Measurements from ENCODE around the gene CACNA1B.
"Not testable (repeated sequence)": the region's sequence is repeated elsewhere in the genome, so short reads cannot be mapped to it uniquely, and the experiment has no call there.

Gene CACNA1B

DNA sequence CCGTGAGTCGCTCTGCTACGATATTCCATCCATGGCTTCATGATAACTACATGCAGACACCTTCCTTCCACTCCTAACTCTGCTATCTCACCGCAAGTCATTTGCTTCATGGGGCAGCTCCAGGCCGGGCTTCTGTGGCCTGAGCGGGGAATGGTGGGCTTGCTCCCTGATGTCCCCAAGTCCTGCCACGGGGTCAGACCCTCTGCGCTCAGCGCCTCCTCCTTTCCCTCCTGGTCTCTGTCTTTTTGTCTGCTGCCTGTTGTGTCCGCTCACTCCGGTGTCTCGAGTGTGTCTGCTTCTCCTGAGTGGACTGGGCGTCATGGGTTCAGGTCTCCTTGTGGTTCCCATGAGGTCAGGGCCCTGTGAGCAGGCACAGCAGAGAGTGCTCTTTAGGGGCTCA is 139.6 kb downstream of the CACNA1B start:
- H3K36me3 ChIP-seq (ENCODE audit: control insufficient read depth in 1 of 2, insufficient read depth in 2 of 2, low read depth in 1 of 2, low read length in 2 of 2): no peaks in the 10 kb centered on the region

GRCh38 chr9:138019514-138019913 is 141.9 kb downstream of the CACNA1B start:
- not testable (repeated sequence) for H3K9ac ChIP-seq (ENCODE audit: low read length); H3K4me2 ChIP-seq (ENCODE audit: low read length, poor library complexity, severe bottlenecking); H2BK120ac ChIP-seq (ENCODE audit: low read depth, low read length); H3K9me3 ChIP-seq (ENCODE audit: control insufficient read depth, low read length); H2BK5ac ChIP-seq (ENCODE audit: low read depth, low read length, poor library complexity, severe bottlenecking); H3K79me1 ChIP-seq (replicated peaks; ENCODE audit: low read length, poor library complexity, severe bottlenecking); H4K8ac ChIP-seq (ENCODE audit: low read length); DNase-seq; H3K27ac ChIP-seq (ENCODE audit: low read length, poor library complexity, severe bottlenecking); H3K18ac ChIP-seq (ENCODE audit: low read depth in 1 of 2, low read length in 2 of 2); H3K23ac ChIP-seq (ENCODE audit: low read length in 2 of 2); H2BK12ac ChIP-seq (ENCODE audit: low read length in 2 of 2); H3K36me3 ChIP-seq (ENCODE audit: control insufficient read depth in 1 of 2, insufficient read depth in 2 of 2, low read depth in 1 of 2, low read length in 2 of 2); H2BK15ac ChIP-seq (ENCODE audit: low read depth, poor library complexity, severe bottlenecking); H2AK5ac ChIP-seq (ENCODE audit: low read length, severe bottlenecking); H3K4ac ChIP-seq (ENCODE audit: low read depth in 1 of 2, low read length in 2 of 2); H3K4me1 ChIP-seq (ENCODE audit: control insufficient read depth, insufficient read depth, low read depth, low read length); H3K4me3 ChIP-seq (ENCODE audit: insufficient read depth in 1 of 2, low read depth in 1 of 2, low read length in 2 of 2)
- Histone ChIP-seq H3K27me3 (ENCODE audit: control insufficient read depth in 1 of 2, insufficient read depth in 1 of 2, low read length in 2 of 2) (peaks cover 21 to 45% of the 10 kb centered on the region in 2 experiments), H4K91ac (ENCODE audit: low read length) (peak overlapping the region; percentile 7), H3K14ac (ENCODE audit: low read length in 2 of 2) (peak overlapping the region in 1 of 2 experiments; percentile 12), H2AFZ (ENCODE audit: low read depth, low read length) (peak overlapping the region; percentile 55)
- WGBS: 91% methylated on average over 10 of the region's 10 CpGs

More for the DNA sequence above, 139.6 kb downstream of the CACNA1B start:
- no peak overlapping the region for H3K9ac ChIP-seq (ENCODE audit: low read length)
- no peak overlapping the region for H2BK120ac ChIP-seq (ENCODE audit: low read depth, low read length)
- 92% methylated on average over 13 of the region's 13 CpGs for WGBS
- no peak for DNase-seq
- no peak overlapping the region for H2AK5ac ChIP-seq (ENCODE audit: low read length, severe bottlenecking)
- H3K27me3 ChIP-seq (ENCODE audit: control insufficient read depth in 1 of 2, insufficient read depth in 1 of 2, low read length in 2 of 2): peaks cover 7 to 32% of the 10 kb centered on the region in 2 experiments
- H3K27ac ChIP-seq (ENCODE audit: low read length, poor library complexity, severe bottlenecking): no peak overlapping the region
- H3K23ac ChIP-seq (ENCODE audit: low read length in 2 of 2): no peak overlapping the region
- H3K4me3 ChIP-seq (ENCODE audit: insufficient read depth in 1 of 2, low read depth in 1 of 2, low read length in 2 of 2): no peak overlapping the region
- no peaks in the 10 kb centered on the region for H3K4me1 ChIP-seq (ENCODE audit: control insufficient read depth, insufficient read depth, low read depth, low read length)
- no peak overlapping the region for H2BK5ac ChIP-seq (ENCODE audit: low read depth, low read length, poor library complexity, severe bottlenecking)
- H4K91ac ChIP-seq (ENCODE audit: low read length): no peak overlapping the region
- H3K4ac ChIP-seq (ENCODE audit: low read depth in 1 of 2, low read length in 2 of 2): no peak overlapping the region
- no peak overlapping the region for H3K14ac ChIP-seq (ENCODE audit: low read length in 2 of 2)
- H2AFZ ChIP-seq (ENCODE audit: low read depth, low read length): no peak overlapping the region
- no peak overlapping the region for H3K18ac ChIP-seq (ENCODE audit: low read depth in 1 of 2, low read length in 2 of 2)
- H3K4me2 ChIP-seq (ENCODE audit: low read length, poor library complexity, severe bottlenecking): no peak overlapping the region
- no peaks in the 10 kb centered on the region for H3K9me3 ChIP-seq (ENCODE audit: control insufficient read depth, low read length)
- H4K8ac ChIP-seq (ENCODE audit: low read length): no peak overlapping the region
- H2BK12ac ChIP-seq (ENCODE audit: low read length in 2 of 2): no peak overlapping the region
- no peak overlapping the region for H2BK15ac ChIP-seq (ENCODE audit: low read depth, poor library complexity, severe bottlenecking)
- H3K79me1 ChIP-seq (replicated peaks; ENCODE audit: low read length, poor library complexity, severe bottlenecking): no peaks in the 10 kb centered on the region

- Histone ChIP-seq H3K36me3 (ENCODE audit: control insufficient read depth in 1 of 2, insufficient read depth in 2 of 2, low read depth in 1 of 2, low read length in 2 of 2) (no peaks in the 10 kb centered on the region), H2BK15ac (ENCODE audit: low read depth, poor library complexity, severe bottlenecking) (no peak overlapping the region), H4K91ac (ENCODE audit: low read length) (no peak overlapping the region), H2BK120ac (ENCODE audit: low read depth, low read length) (no peak overlapping the region), H3K27ac (ENCODE audit: low read length, poor library complexity, severe bottlenecking) (no peak overlapping the region), H3K4me3 (ENCODE audit: insufficient read depth in 1 of 2, low read depth in 1 of 2, low read length in 2 of 2) (no peak overlapping the region), H3K4ac (ENCODE audit: low read depth in 1 of 2, low read length in 2 of 2) (no peak overlapping the region), H3K9me3 (ENCODE audit: control insufficient read depth, low read length) (no peaks in the 10 kb centered on the region), H4K8ac (ENCODE audit: low read length) (no peak overlapping the region), H3K9ac (ENCODE audit: low read length) (no peak overlapping the region), H2BK5ac (ENCODE audit: low read depth, low read length, poor library complexity, severe bottlenecking) (no peak overlapping the region), H3K79me1 (replicated peaks; ENCODE audit: low read length, poor library complexity, severe bottlenecking) (no peaks in the 10 kb centered on the region), H3K4me1 (ENCODE audit: control insufficient read depth, insufficient read depth, low read depth, low read length) (peaks cover 6% of the 10 kb centered on the region), H3K27me3 (ENCODE audit: control insufficient read depth in 1 of 2, insufficient read depth in 1 of 2, low read length in 2 of 2) (peaks cover 28 to 46% of the 10 kb centered on the region in 2 experiments), H3K23ac (ENCODE audit: low read length in 2 of 2) (no peak overlapping the region), H3K14ac (ENCODE audit: low read length in 2 of 2) (no peak overlapping the region), H3K4me2 (ENCODE audit: low read length, poor library complexity, severe bottlenecking) (no peak overlapping the region), H2AK5ac (ENCODE audit: low read length, severe bottlenecking) (no peak overlapping the region), H3K18ac (ENCODE audit: low read depth in 1 of 2, low read length in 2 of 2) (no peak overlapping the region), H2BK12ac (ENCODE audit: low read length in 2 of 2) (no peak overlapping the region), H2AFZ (ENCODE audit: low read depth, low read length) (peak overlapping the region; percentile 31)
- 90% methylated on average over 12 of the region's 13 CpGs for WGBS
- no peak for DNase-seq
Measured at GRCh38 chr9:138020120-138020794, 142.7 kb downstream of the CACNA1B start.

GRCh38 chr9:138020795-138021182 is 143.2 kb downstream of the CACNA1B start:
- H2BK120ac ChIP-seq (ENCODE audit: low read depth, low read length): no peak overlapping the region
- no peak overlapping the region for H2BK15ac ChIP-seq (ENCODE audit: low read depth, poor library complexity, severe bottlenecking)
- no peak overlapping the region for H3K4me3 ChIP-seq (ENCODE audit: insufficient read depth in 1 of 2, low read depth in 1 of 2, low read length in 2 of 2)
- H2BK5ac ChIP-seq (ENCODE audit: low read depth, low read length, poor library complexity, severe bottlenecking): no peak overlapping the region
- no peaks in the 10 kb centered on the region for H3K79me1 ChIP-seq (replicated peaks; ENCODE audit: low read length, poor library complexity, severe bottlenecking)
- DNase-seq: no peak
- no peak overlapping the region for H3K4ac ChIP-seq (ENCODE audit: low read depth in 1 of 2, low read length in 2 of 2)
- H3K27ac ChIP-seq (ENCODE audit: low read length, poor library complexity, severe bottlenecking): no peak overlapping the region
- H2AFZ ChIP-seq (ENCODE audit: low read depth, low read length): peak overlapping the region; percentile 31
- H3K14ac ChIP-seq (ENCODE audit: low read length in 2 of 2): no peak overlapping the region
- no peak overlapping the region for H2AK5ac ChIP-seq (ENCODE audit: low read length, severe bottlenecking)
- no peaks in the 10 kb centered on the region for H3K36me3 ChIP-seq (ENCODE audit: control insufficient read depth in 1 of 2, insufficient read depth in 2 of 2, low read depth in 1 of 2, low read length in 2 of 2)
- no peak overlapping the region for H3K23ac ChIP-seq (ENCODE audit: low read length in 2 of 2)
- H4K8ac ChIP-seq (ENCODE audit: low read length): no peak overlapping the region
- no peak overlapping the region for H3K18ac ChIP-seq (ENCODE audit: low read depth in 1 of 2, low read length in 2 of 2)
- no peaks in the 10 kb centered on the region for H3K9me3 ChIP-seq (ENCODE audit: control insufficient read depth, low read length)
- H3K4me1 ChIP-seq (ENCODE audit: control insufficient read depth, insufficient read depth, low read depth, low read length): peaks cover 6% of the 10 kb centered on the region
- no peak overlapping the region for H4K91ac ChIP-seq (ENCODE audit: low read length)
- no peak overlapping the region for H3K4me2 ChIP-seq (ENCODE audit: low read length, poor library complexity, severe bottlenecking)
- peaks cover 33 to 47% of the 10 kb centered on the region in 2 experiments for H3K27me3 ChIP-seq (ENCODE audit: control insufficient read depth in 1 of 2, insufficient read depth in 1 of 2, low read length in 2 of 2)
- WGBS: 94% methylated on average over 5 of the region's 5 CpGs
- no peak overlapping the region for H3K9ac ChIP-seq (ENCODE audit: low read length)
- no peak overlapping the region for H2BK12ac ChIP-seq (ENCODE audit: low read length in 2 of 2)
